Liver (tissue), 3 donors: ENCODE results near the gene FAT1.

Experiments used
- EGR1 ChIP-seq, 2 donors: IDR thresholded peaks; 2 replicates each; pipeline ENCODE4 v1.6.1; 2016 to 2018; ENCODE audit warnings: antibody characterized with exemption in 2 of 2, low read depth in 2 of 2
- FOXA1 ChIP-seq: IDR thresholded peaks from 2 replicates; pipeline ENCODE4 v1.6.1; 2016; ENCODE audit warnings: antibody characterized with exemption
- HNF4A ChIP-seq, 2 donors: conservative IDR thresholded peaks; 2 replicates each; pipeline ENCODE4 v1.6.1; 2016; ENCODE audit warnings: antibody characterized with exemption in 2 of 2, mild to moderate bottlenecking in 2 of 2
- JUND ChIP-seq, 2 donors: IDR thresholded peaks; 2 replicates each; pipeline ENCODE4 v1.6.1; 2016; ENCODE audit warnings: antibody characterized with exemption in 2 of 2
- RAD21 ChIP-seq, 2 donors: IDR thresholded peaks; 2 replicates each; pipeline ENCODE4 v1.6.1; 2016; ENCODE audit warnings: antibody characterized with exemption in 2 of 2, mild to moderate bottlenecking in 2 of 2
- SP1 ChIP-seq: IDR thresholded peaks from 2 replicates; pipeline ENCODE4 v1.6.1; 2018; ENCODE audit warnings: antibody characterized with exemption, mild to moderate bottlenecking
- YY1 ChIP-seq: IDR thresholded peaks from 2 replicates; pipeline ENCODE4 v1.6.1; 2016; ENCODE audit warnings: antibody characterized with exemption, mild to moderate bottlenecking
- TF ChIP-seq, protein P1 (sequence below): fragments of 150-350 bp; IDR thresholded peaks from 2 replicates; pipeline ENCODE4 v1.5.1; 2017; ENCODE audit warnings: improper control_type of control experiment, low read depth, low read length; ENCODE audit not compliant: missing input control
- TF ChIP-seq, protein P2 (sequence below): IDR thresholded peaks from 2 replicates; pipeline ENCODE4 v1.6.1; 2016; ENCODE audit warnings: antibody characterized with exemption
- TF ChIP-seq, protein P3 (sequence below): IDR thresholded peaks from 2 replicates; pipeline ENCODE4 v1.6.1; 2016; ENCODE audit warnings: antibody characterized with exemption
- TF ChIP-seq, protein P4 (sequence below): IDR thresholded peaks from 2 replicates; pipeline ENCODE4 v1.6.1; 2016; ENCODE audit warnings: antibody characterized with exemption
- donor health status: healthy.
- donor health status: healthy.

DNA sequence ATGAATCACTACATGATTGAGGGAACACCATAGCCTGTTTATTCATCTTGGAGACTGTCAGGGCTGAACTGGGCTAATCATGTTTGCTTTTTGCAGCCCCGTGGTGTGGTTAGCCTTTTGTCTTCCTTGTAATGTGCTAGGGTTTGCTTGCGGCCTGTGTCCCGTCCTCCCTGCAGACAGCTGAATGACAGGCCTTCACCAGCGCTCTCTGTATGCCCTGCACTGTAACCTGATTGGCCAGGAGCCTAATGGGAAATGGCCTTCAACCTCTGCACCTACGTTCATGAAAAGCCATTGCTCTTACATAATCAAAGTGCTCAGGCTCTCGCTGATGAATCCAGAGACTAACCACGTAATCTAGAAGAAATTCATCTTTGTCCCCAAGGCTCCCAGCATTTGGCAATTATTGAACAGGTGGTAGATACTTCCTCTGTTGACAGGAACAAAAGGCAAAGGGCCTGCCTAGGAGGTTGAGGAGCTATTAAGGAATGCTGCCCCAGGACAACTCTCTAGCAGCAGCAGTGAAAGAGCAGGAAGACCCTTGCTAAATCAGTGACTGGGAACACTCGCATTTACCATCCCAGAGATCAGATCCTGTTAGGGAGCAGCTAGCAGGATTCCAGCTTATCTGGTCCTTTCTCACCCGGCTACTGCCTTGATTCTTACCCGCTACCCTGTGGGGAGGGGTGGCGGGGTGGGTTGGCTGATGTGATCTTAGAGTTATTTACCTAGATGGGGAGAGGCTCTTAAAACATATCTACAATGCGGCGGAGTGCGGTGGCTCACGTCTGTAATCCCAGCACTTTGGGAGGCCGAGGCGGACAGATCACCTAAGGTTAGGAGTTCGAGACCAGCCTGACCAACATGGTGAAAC lies 42.3 kb upstream of the FAT1 start:
- TF ChIP-seq, protein P1, sequence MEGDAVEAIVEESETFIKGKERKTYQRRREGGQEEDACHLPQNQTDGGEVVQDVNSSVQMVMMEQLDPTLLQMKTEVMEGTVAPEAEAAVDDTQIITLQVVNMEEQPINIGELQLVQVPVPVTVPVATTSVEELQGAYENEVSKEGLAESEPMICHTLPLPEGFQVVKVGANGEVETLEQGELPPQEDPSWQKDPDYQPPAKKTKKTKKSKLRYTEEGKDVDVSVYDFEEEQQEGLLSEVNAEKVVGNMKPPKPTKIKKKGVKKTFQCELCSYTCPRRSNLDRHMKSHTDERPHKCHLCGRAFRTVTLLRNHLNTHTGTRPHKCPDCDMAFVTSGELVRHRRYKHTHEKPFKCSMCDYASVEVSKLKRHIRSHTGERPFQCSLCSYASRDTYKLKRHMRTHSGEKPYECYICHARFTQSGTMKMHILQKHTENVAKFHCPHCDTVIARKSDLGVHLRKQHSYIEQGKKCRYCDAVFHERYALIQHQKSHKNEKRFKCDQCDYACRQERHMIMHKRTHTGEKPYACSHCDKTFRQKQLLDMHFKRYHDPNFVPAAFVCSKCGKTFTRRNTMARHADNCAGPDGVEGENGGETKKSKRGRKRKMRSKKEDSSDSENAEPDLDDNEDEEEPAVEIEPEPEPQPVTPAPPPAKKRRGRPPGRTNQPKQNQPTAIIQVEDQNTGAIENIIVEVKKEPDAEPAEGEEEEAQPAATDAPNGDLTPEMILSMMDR = no peak
- peak; percentile 93 for TF ChIP-seq YY1
- TF ChIP-seq, protein P2, sequence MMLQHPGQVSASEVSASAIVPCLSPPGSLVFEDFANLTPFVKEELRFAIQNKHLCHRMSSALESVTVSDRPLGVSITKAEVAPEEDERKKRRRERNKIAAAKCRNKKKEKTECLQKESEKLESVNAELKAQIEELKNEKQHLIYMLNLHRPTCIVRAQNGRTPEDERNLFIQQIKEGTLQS = no peak
- peak in 1 of 2 donors; percentile 71 for TF ChIP-seq EGR1 (IDR thresholded peaks at IDR 0.05; ENCODE audit: low read depth in 2 of 2)
- peak; percentile 86 to 95 for TF ChIP-seq HNF4A (conservative IDR thresholded peaks at IDR 0.05)
- TF ChIP-seq FOXA1 = no peak
- TF ChIP-seq, protein P3, sequence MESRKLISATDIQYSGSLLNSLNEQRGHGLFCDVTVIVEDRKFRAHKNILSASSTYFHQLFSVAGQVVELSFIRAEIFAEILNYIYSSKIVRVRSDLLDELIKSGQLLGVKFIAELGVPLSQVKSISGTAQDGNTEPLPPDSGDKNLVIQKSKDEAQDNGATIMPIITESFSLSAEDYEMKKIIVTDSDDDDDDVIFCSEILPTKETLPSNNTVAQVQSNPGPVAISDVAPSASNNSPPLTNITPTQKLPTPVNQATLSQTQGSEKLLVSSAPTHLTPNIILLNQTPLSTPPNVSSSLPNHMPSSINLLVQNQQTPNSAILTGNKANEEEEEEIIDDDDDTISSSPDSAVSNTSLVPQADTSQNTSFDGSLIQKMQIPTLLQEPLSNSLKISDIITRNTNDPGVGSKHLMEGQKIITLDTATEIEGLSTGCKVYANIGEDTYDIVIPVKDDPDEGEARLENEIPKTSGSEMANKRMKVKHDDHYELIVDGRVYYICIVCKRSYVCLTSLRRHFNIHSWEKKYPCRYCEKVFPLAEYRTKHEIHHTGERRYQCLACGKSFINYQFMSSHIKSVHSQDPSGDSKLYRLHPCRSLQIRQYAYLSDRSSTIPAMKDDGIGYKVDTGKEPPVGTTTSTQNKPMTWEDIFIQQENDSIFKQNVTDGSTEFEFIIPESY = peak; percentile 32
- TF ChIP-seq RAD21 (IDR thresholded peaks at IDR 0.05) = peak; percentile 67 to 71
- TF ChIP-seq, protein P4, sequence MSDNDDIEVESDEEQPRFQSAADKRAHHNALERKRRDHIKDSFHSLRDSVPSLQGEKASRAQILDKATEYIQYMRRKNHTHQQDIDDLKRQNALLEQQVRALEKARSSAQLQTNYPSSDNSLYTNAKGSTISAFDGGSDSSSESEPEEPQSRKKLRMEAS = peak; percentile 46
- TF ChIP-seq JUND (IDR thresholded peaks at IDR 0.05) = peak; percentile 48 to 83
- TF ChIP-seq SP1 = peak; percentile 91
